DMS79 (cell line): ENCODE results near the gene BTBD19.
A peak's percentile ranks its signal among the peaks of the same experiment; 100 is the strongest.
"Not testable (repeated sequence)": the region's sequence is repeated elsewhere in the genome, so short reads cannot be mapped to it uniquely, and the experiment has no call there.

Experiments
- DNase-seq: peaks from one replicate; lab custom pipeline; 2025; lab: John Stamatoyannopoulos, UW

The BTBD19 gene, protein sequence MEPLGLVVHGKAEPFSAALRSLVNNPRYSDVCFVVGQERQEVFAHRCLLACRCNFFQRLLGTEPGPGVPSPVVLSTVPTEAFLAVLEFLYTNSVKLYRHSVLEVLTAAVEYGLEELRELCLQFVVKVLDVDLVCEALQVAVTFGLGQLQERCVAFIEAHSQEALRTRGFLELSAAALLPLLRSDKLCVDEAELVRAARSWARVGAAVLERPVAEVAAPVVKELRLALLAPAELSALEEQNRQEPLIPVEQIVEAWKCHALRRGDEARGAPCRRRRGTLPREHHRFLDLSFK

DNA sequence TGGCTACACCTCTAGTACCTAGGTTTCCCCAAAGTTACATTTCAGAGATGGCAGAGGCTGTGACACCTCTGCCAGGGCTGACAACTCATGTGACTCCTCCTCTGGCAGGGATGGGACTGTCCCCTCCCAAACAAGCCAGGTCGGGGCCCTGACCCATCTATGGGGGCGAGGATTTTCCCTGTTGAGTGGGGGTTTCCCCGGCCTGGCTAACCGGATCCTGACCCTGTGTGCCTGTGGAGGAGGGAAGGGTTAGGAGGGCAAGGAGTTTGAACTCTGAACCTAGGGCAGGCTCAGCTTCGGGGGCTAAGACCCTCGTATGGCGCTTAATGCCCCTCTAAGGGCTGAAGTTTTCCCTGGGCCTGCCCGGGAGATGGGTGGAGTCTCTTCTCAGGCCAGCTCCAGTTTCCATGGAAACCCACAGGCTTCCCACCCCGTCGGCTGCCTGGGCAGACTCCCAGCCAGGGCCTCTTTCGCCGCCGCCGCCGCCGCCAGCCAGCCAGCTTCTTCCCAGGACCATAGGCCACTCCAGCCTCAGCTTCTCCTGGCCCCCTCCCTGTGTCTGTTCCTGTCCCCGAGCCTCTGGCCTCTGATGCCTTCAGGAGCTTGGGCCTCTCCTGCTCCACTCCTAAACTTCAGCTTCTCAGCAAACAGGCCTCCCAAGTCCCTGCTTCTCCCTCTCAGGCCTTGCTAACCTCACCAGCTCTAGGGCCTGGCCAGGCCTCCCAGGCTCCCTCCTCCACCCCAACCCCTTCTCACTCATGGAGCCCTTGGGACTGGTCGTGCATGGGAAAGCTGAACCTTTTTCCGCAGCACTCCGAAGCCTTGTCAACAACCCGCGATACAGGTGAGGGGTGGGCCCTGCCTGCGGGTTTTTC is at the start of gene BTBD19:
TSS of gene BTBD19 (plus strand) at position 461 of the 875 bp plus-strand sequence. CDS start at position 759, 298 bp downstream.
- no peak for DNase-seq

GRCh38 chr1:44759077-44759476 is 49.2 kb upstream of the BTBD19 start:
- DNase-seq = no peak

DNA sequence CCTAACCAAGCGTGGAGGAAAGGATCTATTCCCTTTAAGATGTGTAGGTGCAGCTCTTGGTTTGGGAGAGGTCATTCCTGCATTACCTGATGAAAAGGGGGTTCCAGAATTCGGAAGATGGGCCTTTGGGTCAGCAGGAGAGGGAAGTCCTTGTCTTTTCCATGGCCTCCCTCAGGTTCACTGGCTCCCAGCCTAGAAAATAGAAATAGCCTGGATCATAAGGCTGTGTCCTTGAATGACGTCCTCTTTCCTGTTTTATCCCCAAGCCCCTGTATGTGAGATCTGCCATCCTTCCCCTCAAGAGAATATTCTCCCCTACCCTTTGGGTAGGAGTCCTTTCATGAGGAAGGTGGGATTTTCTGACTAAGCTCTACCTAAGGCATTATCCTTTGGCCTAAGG is 47.4 kb upstream of the BTBD19 start:
- DNase-seq = no peak

DNA sequence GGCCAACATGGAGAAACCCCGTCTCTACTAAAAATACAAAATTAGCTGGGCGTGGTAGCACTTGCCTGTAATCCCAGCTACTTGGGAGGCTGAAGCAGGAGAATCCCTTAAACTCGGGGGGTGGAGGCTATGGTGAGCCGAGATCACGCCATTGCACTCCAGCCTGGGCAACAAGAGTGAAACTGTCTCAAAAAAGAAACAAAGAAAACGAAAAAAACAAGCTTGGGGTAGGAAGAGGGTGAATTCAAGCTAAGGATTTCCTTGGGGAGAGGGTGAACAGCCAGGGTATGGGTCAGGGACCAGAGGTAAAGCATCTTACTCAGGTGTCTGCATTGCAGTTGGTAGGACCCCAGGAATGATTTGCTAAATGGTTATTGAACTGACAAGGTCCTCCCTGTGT is 41.9 kb upstream of the BTBD19 start:
- not testable (repeated sequence) for DNase-seq

DNA sequence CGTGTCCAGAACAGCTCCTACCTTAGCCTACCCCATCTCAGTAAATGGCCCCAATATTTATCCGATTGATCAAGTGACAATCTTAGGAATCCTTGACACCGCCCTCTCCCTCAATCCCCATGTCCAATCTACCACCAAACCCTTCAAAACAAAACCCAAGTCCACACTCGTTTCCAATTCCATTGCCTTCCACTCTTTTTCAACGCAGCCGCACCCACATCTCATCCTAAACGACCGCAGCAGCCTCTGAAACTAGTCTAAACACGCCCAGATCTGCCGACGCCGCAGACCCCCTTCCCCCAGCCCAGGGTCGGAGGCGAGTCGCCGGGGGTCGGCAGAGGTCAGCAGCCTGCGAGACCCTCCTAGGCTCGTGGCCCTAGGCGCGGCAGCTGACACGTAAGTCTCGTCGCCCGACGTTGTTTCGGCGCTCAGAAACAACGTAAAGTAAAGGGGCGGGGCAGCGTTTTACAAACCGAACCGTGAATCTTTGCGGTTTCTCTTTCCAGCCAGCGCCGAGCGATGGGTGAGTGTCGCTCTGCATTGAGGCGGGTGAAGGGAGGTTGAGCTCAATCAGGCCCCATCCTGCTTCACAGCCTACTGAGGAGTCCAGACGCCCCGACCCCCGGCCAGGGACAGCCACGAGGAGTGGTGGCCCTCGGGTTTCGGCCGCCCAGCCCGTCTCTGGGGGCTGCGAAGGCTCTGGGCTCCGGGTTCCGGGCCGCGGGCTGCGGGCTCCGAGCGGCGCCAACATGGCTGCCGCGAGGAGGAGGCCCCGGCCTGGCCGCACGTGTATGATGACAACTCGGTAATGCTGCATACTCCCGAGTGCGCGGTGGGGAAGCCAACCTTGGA is 33.0 kb upstream of the BTBD19 start, which contains the start of gene RPS8:
TSS of gene RPS8 (plus strand) at position 463 of the 852 bp plus-strand sequence. CDS start at position 520, 57 bp downstream.
- DNase-seq = peak; percentile 94

- no peak for DNase-seq
These were observed 32.2 kb upstream of the BTBD19 start for GRCh38 chr1:44775930-44776729.

DNA sequence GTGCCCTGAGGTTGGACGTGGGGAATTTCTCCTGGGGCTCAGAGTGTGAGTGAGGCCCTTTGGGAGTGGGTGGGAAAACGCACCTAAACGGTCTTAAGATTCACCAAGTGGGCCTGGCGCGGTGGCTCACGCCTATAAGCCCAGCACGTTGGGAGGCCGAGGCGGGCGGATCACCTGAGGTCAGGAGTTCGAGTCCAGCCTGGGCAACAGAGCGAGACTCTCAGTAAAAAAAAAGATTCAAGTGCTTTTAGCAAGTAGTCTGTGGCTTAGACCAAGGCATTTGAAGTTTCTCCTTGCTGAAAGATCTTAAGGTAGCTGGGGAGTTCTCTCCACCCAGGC is 31.6 kb upstream of the BTBD19 start:
- no peak for DNase-seq

- DNase-seq = no peak
These were observed 30.8 kb upstream of the BTBD19 start for GRCh38 chr1:44777547-44777946.

DNA sequence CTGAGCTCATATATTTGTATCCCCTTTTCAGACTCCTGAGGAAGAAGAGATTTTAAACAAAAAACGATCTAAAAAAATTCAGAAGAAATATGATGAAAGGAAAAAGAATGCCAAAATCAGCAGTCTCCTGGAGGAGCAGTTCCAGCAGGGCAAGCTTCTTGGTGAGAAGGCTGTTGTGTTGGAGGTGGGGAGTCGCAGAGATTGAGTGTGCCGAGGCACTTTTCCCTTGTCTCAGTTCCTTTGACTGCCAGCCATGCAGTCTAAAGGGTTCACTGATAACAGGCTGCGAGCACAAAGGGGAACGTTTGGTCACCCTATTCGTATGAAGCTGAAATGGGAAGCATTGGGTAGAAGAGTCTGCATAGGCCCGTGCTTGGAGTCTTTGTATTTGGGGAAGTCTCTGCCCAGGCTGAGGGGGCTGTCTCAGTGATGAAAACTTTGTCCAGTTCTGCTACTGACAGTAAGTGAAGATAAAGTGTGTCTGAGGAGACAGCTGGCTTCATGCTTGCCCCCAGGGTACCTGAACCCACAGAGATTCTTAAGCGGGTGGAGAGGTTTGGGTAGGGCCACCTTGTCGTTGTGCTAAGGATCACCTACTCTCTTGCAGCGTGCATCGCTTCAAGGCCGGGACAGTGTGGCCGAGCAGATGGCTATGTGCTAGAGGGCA is 30.2 kb upstream of the BTBD19 start:
- no peak for DNase-seq

GRCh38 chr1:44778705-44779576 is 29.4 kb upstream of the BTBD19 start:
- no peak for DNase-seq

DNA sequence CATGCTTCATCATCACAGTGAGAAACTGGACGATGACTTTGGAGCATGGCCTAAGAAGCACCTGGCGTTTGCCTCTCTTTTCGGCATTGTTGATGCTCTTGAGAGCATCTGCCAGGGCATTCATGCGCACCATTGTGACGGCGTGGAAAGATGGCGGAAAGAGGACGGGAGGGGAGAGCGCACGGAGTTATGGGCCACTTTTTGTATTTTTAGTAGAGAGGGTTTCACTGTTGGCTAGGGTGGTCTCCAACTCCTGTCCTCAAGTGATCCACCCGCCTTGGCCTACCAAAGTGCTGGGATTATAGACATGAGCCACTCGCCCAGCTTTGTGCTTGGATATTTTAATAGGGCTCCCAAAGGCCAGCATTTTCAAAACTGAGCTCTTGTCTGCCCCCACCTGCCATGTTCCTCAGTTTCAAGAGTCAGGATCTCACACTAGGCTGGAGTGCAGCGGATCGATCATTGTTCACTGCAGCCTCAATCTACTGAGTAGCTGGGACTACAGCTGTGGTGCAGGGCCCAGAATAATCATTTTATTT is 27.7 kb upstream of the BTBD19 start:
- no peak for DNase-seq

DNA sequence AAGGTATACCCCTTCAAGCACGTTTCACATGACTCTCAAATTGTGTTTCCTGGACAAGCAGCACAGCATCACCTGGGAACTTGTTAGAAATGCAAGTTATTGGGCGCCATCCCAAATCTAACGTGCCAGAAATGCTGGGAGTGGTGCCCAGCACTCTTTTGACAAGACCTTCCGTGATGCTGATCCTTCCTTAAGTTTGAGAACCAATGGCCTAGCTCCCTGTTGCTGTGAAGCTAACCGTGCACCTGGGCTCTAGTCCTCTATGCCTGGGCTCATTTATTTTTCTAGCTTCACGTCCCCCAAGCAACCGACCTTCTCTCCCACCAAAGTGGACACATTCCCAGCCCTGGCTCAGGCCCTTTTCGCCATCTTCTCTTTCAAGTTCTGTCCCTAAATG is 24.6 kb upstream of the BTBD19 start:
- DNase-seq = no peak

DNA sequence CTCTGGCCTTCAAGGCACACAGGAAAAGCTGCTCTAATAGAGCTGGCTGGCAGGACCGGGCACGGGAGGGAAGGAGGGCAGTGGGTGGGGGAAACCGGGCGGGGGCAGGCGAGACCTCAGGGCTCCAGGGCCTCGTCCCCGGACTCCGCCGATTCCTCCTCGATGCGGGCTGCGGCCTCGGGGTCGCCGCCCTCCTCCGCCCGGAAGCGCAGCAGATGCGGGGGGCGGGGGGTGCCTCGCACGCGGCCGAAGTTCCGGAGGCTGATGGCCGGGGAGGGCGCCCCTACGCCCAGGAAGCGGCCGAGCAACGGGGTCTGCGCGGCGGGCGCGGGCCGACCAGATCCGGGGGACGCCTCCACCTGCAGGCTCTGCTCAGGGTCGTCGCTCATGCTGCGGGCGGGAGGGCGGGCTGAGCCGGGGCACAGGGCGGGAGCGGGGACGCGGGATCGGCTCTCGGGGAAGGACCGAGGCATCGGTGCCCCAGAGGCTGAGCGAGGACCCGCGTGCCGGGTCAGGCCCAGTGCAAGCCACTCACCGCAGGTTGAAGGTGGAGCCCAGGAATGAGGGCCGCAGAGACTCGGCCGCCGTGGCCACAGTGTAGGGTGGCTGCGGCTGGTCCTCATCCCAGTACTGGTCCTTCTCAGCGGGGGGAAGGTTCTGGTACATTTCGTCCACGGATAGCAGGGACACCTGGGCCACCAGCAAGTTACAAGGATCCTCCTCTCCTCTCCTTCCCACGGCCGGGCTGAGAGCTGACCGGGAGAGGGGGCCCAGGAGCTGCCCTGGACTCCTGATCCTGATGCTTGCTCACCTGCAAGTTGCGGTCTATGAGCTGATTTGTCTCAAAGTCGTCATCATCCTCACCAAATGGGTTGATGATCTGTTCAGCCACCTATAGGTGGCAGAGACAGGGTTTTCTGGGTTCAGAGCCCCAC is 24.0 kb upstream of the BTBD19 start:
- peak; percentile 31 for DNase-seq

GRCh38 chr1:44785029-44785380 is 23.3 kb upstream of the BTBD19 start:
- no peak for DNase-seq

- no peak for DNase-seq
These were observed 22.7 kb upstream of the BTBD19 start for GRCh38 chr1:44785501-44786137.

DNA sequence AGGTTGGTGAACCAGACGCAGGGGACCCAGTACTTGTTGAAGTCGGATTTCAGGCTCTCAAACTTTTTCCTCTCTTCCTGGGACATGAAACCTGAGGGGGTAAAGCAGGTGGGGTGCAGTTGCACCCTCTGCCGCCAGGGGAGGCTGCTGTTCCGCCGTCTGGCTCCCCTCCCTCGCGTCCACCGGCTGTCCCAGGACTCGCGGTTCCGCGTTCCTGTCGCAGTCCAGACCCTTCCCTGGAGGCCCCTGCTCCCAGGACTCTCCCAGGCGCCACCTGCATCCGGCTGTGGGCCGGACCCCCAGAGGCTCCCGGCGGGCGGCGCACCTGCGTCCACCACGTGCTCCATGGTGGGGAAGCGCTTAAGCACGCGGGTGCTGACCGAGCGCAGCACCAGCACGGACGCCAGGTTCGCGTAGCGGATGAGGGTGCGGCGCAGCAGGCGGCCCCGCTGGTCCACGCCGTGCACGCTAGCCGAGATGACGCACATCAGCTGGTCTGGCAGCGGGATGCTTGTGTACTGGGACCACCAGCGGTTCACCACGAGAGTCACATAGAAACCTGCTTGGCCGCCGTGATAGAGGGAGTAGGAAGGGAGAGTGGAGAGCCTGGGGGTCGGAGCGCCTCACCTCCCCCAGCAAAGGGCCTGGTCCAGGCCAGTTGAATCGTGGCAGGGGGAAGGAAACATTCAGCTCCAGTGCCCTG is 22.0 kb upstream of the BTBD19 start:
- no peak for DNase-seq

GRCh38 chr1:44786841-44787426 is 21.4 kb upstream of the BTBD19 start:
- DNase-seq = no peak
